Skeletal muscle tissue (tissue), 4 donors: ENCODE data around the gene AKR1C4. TPM values are rescaled to one million over a fixed set of nuclear protein-coding genes. Genes with fewer than 3 reads are reported as not detected.

ENCODE experiments used
- H3K27ac ChIP-seq: one replicate; pipeline ENCODE4 v1.7.0; 2013; ENCODE audit warnings: mild to moderate bottlenecking, low read depth, low read length, inconsistent platforms
- H3K27me3 ChIP-seq, 3 donors: one replicate each; pipeline ENCODE4 v1.7.0; 2013; ENCODE audit warnings: low read length in 3 of 3; ENCODE audit not compliant: control insufficient read depth in 3 of 3, insufficient read depth in 3 of 3
- H3K36me3 ChIP-seq, 3 donors: one replicate each; pipeline ENCODE4 v1.7.0; 2013; ENCODE audit warnings: low read length in 3 of 3; ENCODE audit not compliant: control insufficient read depth in 3 of 3, insufficient read depth in 3 of 3
- H3K4me1 ChIP-seq, 3 donors: one replicate each; pipeline ENCODE4 v1.7.0; 2013; ENCODE audit warnings: low read length in 3 of 3, mild to moderate bottlenecking in 3 of 3; ENCODE audit not compliant: control insufficient read depth in 3 of 3, insufficient read depth in 3 of 3
- H3K4me3 ChIP-seq, 3 donors: one replicate each; pipeline ENCODE4 v1.7.0; 2013; ENCODE audit warnings: low read length in 3 of 3
- H3K9ac ChIP-seq, 3 donors: one replicate each; pipeline ENCODE4 v1.7.0; 2013; ENCODE audit warnings: low read length in 3 of 3, mild to moderate bottlenecking in 3 of 3, moderate library complexity in 2 of 3, low read depth in 1 of 3
- H3K9me3 ChIP-seq, 3 donors: one replicate each; pipeline ENCODE4 v1.7.0; 2013; ENCODE audit warnings: low read length in 3 of 3; ENCODE audit not compliant: control insufficient read depth in 3 of 3
- total RNA-seq: library from RNA; depleted of rRNA; stranded (reverse); fragments of >200 nt; gene quantifications from one replicate; pipeline ENCODE4 v1.2.3, GENCODE V29; 2014
- donor health status: Osteomylitis.

Gene AKR1C4
- not detected for total RNA-seq

DNA sequence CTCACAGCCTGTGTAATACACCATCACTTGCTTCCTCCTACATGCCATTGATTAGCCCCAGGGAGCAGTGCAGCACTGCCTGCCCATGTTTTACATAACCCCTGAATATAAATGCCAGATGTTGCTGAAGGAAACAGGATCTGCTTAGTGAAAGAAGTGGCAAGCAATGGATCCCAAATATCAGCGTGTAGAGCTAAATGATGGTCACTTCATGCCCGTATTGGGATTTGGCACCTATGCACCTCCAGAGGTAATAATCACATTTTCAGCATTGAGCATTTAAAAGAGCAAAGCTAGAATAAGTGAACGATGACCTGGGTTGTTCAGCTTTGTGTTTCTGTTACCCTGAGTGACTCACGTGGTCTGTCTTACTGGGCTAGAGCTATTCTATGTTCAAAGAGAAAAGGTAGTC is at the start of gene AKR1C4:
AKR1C4 (plus strand) TSS at position 136 of the 412 bp plus-strand sequence; CDS start at position 167, 31 bp downstream.
- Histone ChIP-seq H3K9me3 (no peaks in the 10 kb centered on the region), H3K4me3 (no peak within 1 kb of the TSS), H3K27me3 (peaks cover 0 to 2% (median 0%) of the 10 kb centered on the region in 3 donors), H3K4me1 (no peaks in the 10 kb centered on the region), H3K9ac (no peak within 1 kb of the TSS), H3K36me3 (no peaks in the 10 kb centered on the region), H3K27ac (no peak within 1 kb of the TSS)

DNA sequence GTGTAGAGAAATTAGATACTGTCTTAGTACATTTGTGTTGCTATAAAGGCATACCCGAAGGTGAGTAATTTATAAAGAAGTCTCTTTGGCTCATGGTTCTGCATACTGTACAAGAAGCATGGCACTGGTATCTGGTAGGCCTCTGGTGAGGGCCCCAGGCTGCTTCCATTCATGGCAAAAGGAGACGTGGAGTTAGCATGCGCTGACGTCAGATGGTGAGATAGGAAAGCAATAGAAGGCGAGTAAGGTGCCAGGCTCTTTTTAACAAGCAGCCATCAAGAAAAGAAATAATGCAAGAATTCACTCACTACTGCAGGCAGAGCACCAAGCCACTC is 49.8 kb upstream of the AKR1C4 start:
- H3K4me1 ChIP-seq = no peaks in the 10 kb centered on the region
- no peak overlapping the region for H3K4me3 ChIP-seq
- no peak overlapping the region for H3K9ac ChIP-seq
- H3K27me3 ChIP-seq = no peaks in the 10 kb centered on the region
- no peaks in the 10 kb centered on the region for H3K36me3 ChIP-seq
- H3K9me3 ChIP-seq = no peaks in the 10 kb centered on the region
- no peak overlapping the region for H3K27ac ChIP-seq

DNA sequence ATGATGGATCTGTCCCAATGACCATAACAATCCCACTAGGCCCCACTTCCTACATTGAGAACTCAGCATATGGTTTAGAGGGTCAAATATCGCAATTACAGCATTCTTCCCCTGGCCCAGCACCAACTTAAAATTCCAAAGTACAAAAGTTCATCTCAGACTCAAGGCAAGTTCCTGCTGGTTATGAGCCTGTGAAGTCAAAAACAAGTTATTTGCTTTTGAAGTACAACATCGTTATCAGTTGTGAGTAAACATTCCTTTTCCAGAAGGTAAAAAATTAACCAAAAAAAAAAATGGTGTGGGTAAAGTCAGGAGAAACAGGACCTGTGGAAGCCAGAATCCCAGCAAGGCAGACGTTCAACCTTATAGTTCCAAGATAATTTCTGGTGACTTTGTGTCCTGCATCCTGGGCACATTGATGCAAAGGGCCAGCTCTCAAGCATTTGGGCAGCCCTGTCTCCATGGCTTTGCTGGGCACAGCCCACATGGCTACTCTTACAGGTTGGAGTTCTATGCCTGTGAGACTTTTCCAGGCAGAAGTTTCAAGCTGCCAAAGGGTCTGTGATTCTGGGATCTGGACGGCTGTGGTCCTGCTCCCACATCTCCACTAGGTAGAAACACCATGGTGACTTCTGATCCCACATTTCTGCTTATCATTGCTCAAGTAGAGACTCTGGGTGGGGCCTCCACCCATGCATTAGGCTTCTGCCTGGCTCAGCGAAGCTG is 49.2 kb upstream of the AKR1C4 start:
- no peak overlapping the region for H3K4me3 ChIP-seq
- no peaks in the 10 kb centered on the region for H3K9me3 ChIP-seq
- H3K27ac ChIP-seq = no peak overlapping the region
- H3K36me3 ChIP-seq = no peaks in the 10 kb centered on the region
- H3K9ac ChIP-seq = no peak overlapping the region
- no peaks in the 10 kb centered on the region for H3K4me1 ChIP-seq
- no peaks in the 10 kb centered on the region for H3K27me3 ChIP-seq

DNA sequence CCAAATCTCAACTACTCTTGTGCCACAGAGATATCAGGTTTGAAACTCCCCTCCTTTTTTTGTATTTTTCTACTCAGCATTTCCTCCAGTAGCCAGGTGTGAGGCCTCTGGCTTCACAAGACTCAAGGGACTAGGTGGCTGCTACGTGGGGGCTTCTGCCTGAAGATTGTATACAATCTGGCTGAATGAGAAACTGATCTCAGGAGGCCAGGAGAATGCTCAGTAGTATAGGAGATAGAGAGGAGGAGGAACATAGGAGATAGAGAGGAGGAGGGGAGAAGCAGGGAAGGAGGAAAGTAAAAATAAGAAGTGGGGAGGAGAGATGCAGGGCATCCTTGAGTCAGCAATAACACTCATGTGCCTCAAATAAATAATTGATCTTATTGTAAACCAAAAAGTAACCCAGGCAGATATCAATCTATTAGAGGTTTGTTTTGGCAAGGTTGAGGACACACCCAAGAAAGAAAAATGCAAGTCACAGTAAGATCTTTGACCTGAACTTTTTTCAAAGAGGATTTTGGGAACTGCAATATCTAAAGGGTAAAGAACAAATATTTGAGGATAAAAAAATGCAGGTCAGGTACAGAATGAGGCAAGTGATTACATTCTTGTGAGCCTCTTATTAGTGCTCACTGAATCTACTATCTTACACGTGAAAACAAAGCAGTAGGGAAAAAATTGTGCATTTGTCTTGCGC is 48.5 kb upstream of the AKR1C4 start:
- no peak overlapping the region for H3K27ac ChIP-seq
- no peaks in the 10 kb centered on the region for H3K27me3 ChIP-seq
- H3K36me3 ChIP-seq = no peaks in the 10 kb centered on the region
- H3K9me3 ChIP-seq = no peaks in the 10 kb centered on the region
- no peaks in the 10 kb centered on the region for H3K4me1 ChIP-seq
- no peak overlapping the region for H3K4me3 ChIP-seq
- H3K9ac ChIP-seq = no peak overlapping the region

DNA sequence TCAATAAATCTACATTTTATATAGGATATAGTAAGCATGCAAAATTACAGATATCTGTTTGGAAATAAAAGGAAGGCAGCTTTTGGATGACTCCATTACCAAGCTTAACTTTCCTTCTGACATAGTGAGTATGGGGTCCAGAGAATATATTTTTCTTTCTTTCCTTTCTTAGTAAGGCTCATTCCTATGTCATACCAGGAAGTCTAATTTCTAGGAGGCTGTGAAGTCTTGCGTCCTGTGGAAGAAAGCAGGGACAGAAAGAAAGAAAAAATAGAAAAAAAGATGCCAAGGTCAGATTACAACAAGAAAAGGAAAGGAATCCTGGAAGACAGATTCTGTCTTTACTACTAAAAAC is 48.0 kb upstream of the AKR1C4 start:
- no peak overlapping the region for H3K4me3 ChIP-seq
- H3K9me3 ChIP-seq = no peaks in the 10 kb centered on the region
- H3K4me1 ChIP-seq = no peaks in the 10 kb centered on the region
- no peak overlapping the region for H3K9ac ChIP-seq
- H3K27me3 ChIP-seq = no peaks in the 10 kb centered on the region
- no peaks in the 10 kb centered on the region for H3K36me3 ChIP-seq
- H3K27ac ChIP-seq = no peak overlapping the region

DNA sequence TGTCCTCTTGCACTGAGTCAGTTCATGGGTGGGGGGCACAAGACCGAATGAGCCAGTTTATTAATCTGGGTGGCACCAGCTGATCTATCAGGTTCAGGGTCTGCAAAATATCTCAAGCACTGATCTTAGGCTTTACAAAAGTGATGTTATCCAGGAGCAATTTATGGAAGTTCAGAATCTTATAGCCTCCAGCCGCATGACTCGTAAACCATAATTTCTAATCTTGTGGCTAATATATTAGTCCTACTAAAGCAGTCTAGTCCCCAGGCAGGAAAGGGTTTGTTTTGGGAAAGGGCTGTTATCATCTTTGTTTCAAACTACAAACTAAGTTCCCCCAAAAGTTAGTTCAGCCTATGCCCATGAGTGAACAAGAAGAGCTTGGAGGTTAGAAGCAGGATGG is 45.6 kb upstream of the AKR1C4 start:
- Histone ChIP-seq H3K4me3 (no peak overlapping the region), H3K9me3 (no peaks in the 10 kb centered on the region), H3K4me1 (no peaks in the 10 kb centered on the region), H3K9ac (no peak overlapping the region), H3K36me3 (no peaks in the 10 kb centered on the region), H3K27me3 (no peaks in the 10 kb centered on the region), H3K27ac (no peak overlapping the region)

DNA sequence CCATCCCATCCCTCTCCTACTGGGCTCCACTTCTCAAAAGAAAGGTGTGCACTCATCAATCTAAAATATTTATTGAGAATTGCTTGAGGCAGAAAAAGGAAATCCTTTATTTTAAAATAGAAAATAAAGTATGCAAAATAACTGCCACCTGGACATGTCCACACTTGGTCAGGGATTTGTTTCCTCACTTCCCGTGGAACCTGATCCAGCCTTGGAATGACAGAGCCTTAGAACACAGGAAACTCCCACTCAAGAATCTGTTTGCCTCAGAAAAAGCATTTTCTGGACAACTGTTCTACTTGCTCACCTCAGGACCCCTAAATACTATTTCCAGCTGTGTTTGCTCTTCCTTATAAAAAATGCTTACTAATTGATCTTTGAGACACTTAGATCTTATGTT is 40.7 kb upstream of the AKR1C4 start:
- H3K4me1 ChIP-seq = no peaks in the 10 kb centered on the region
- H3K9ac ChIP-seq = no peak overlapping the region
- H3K9me3 ChIP-seq = peaks cover 0 to 3% (median under 1%) of the 10 kb centered on the region in 3 donors
- H3K4me3 ChIP-seq = no peak overlapping the region
- no peaks in the 10 kb centered on the region for H3K27me3 ChIP-seq
- H3K36me3 ChIP-seq = no peaks in the 10 kb centered on the region
- no peak overlapping the region for H3K27ac ChIP-seq

DNA sequence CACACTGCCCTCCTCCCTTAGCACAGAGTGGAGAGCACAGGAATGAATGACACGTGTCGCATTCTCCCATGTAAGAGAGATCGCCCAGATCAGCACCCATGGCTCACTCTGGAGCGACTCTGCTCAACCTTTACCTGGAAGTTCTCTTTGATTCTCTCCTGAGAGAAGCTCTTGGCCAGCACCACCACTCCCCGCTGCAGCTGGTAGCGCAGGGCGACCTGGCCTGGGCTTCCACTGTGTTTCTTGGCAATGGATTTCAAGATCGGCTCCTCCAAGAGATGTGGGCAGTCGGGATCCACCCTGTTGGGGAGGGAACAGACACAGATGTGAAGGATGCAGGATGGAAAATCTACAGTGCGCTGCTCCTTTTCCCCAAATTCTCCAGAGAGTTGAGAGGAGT is 39.1 kb upstream of the AKR1C4 start:
- Histone ChIP-seq H3K9ac (no peak overlapping the region), H3K9me3 (peaks cover 0 to 3% (median 3%) of the 10 kb centered on the region in 3 donors), H3K36me3 (no peaks in the 10 kb centered on the region), H3K27me3 (no peaks in the 10 kb centered on the region), H3K27ac (no peak overlapping the region), H3K4me1 (no peaks in the 10 kb centered on the region), H3K4me3 (no peak overlapping the region)

DNA sequence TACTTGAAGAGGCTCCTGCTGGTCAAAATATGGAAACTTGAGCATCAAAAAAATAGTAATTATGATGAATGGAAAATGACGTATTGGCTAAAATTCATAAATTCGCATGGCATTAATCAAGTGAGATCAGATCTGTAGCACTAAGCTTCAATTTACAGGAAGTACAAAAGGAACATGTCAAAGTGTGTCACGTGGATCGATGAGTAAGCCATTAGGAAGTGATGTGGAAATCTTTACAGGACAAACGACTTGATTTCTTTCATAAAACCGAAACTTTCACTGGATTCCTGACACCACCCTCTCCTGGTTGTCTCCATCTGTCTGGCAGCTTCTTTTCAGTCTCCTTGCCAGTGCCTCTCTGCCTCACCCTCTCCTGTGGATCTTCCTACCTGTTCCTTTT is 37.5 kb upstream of the AKR1C4 start:
- Histone ChIP-seq H3K27ac (no peak overlapping the region), H3K27me3 (no peaks in the 10 kb centered on the region), H3K9ac (no peak overlapping the region)

DNA sequence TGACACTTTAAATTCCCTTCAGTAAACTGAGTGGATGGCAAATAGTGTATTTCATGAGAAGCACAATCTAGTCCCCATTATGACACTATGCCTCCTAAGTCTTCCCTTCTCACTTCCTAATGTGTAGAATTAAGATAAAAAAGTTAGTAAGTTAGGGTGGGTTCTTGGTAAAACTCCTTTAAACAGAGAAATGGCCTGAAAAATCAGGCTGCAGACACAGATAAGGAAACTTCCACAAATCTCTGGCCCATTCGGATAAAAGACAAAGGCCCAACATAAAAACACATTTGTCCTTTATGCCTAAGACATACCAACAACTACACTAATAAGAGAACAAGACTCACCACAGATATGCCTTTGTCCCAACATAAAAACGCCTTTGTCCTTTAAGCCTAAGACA is 33.1 kb upstream of the AKR1C4 start:
- Histone ChIP-seq H3K27ac (no peak overlapping the region), H3K4me1 (no peaks in the 10 kb centered on the region), H3K27me3 (no peaks in the 10 kb centered on the region), H3K4me3 (no peak overlapping the region), H3K36me3 (no peaks in the 10 kb centered on the region), H3K9ac (no peak overlapping the region), H3K9me3 (peaks cover 5 to 18% (median 5%) of the 10 kb centered on the region in 3 donors)

More for the DNA sequence above, 37.5 kb upstream of the AKR1C4 start:
- peaks cover 0 to 3% (median 3%) of the 10 kb centered on the region in 3 donors for H3K9me3 ChIP-seq
- no peak overlapping the region for H3K4me3 ChIP-seq
- no peaks in the 10 kb centered on the region for H3K4me1 ChIP-seq
- H3K36me3 ChIP-seq = no peaks in the 10 kb centered on the region
